GM18520 (cell line): ENCODE data around the gene IL9R.
"Not testable (repeated sequence)": the region's sequence is repeated elsewhere in the genome, so short reads cannot be mapped to it uniquely, and the experiment has no call there.

ENCODE experiments used
- ATAC-seq: cut with Tn5 transposase; IDR thresholded peaks from one replicate; pipeline ENCODE4 v1.9.1; 2021; ENCODE audit not compliant: unreplicated experiment

IL9R gene

GRCh38 chrX:155998116-155998515, 620 bp downstream of the IL9R start:
- no peak for ATAC-seq

DNA sequence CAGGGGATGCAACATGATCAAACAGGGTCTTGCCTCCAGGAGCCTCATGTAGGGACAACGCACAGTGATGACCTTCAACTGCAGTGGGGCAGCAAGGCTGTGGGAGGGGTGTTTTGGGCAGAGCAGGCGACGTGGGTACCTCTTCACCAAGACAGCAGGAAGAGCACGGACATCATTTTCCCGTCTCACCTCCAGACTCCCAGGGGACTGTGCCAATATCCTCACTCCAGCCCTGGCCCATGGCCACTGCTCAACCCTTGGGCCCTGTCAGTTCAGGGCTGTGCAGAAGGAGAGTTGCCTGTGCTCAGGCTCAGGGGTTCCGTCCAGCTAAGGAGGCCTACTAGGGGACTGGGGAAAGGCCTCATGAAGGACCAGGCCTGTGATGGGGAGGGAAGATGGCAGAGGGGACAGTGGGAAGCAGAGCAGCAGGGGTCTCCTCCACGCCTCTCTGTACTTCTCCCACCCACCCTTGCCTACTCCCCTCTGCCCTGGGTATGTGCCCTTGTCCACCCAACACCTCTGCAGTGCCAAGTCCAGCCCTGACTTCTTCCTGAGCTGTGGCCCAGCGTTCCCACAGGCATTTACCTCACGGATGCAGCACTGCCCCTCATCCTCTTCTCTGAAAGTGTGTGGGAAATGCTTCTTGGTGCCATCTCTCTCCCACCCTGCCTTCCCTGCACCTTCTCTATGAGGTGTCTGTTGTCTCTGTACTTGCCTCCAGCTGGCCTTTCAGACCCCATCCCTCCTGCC, 1.4 kb downstream of the IL9R start:
- ATAC-seq = no peak

GRCh38 chrX:155999751-156000150, 2.3 kb downstream of the IL9R start:
- not testable (repeated sequence) for ATAC-seq

GRCh38 chrX:156000361-156000926, 2.9 kb downstream of the IL9R start:
- no peak for ATAC-seq

DNA sequence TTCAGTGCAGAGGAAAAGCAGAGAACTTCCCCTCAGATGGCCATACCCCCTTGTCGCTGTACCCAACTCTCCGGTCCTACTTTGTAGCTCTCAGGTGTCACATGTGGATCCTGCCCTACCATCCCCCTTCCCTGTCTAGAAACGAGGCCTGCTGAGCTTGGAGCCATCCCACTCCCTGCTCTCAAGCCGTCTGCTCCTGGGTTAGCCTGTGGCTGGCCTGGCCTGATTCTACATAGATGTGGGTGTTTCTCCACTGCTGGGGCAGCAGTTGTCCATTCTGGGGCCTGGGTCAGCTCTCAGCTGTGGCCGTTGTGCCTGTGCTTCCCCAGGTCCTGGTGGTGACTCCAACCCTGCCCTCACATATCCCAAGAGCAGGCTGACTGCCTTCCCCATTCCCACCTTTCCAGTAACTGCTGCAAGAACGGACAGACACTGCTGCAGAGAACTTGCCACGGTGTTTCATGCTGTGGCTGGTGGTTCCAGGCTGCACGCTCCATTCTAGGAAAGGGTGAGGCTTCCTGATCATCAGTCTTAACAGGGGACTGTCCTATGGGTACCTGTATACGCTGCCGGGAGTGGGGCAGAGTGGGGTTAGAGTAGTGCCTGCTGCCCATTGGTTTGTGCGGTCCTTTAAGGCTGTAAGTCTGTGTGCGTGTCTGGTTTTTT, 3.6 kb downstream of the IL9R start:
- ATAC-seq = no peak

GRCh38 chrX:156001667-156002021, 4.1 kb downstream of the IL9R start:
- ATAC-seq = no peak

GRCh38 chrX:156002507-156002906, 5.0 kb downstream of the IL9R start:
- no peak for ATAC-seq

DNA sequence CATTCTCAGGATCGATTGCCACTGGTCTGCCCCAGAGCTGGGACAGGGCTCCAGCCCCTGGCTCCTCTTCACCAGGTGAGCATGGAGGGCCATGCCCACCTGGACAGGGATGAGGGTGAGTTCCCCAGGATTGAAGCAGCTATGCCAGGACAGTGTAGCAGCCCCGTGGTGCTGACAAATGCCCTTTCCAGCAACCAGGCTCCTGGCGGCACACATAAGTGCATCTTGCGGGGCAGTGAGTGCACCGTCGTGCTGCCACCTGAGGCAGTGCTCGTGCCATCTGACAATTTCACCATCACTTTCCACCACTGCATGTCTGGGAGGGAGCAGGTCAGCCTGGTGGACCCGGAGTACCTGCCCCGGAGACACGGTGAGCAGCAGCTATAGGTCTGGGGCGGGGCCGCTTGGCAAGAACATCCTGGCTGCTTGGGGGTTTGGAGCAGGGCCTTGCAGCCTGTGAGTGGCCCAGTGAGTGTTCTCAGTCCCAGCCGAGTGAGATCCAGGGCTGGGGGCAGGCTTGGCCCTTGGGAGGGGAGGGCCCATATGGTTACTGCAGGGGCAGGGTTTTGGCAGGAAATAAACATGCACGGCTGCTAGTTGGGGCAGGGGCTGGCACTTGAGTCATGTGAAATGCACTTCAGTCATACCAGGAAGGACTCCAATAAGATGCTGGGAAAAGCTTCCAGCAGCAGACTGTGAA, 6.1 kb downstream of the IL9R start:
- ATAC-seq = no peak

DNA sequence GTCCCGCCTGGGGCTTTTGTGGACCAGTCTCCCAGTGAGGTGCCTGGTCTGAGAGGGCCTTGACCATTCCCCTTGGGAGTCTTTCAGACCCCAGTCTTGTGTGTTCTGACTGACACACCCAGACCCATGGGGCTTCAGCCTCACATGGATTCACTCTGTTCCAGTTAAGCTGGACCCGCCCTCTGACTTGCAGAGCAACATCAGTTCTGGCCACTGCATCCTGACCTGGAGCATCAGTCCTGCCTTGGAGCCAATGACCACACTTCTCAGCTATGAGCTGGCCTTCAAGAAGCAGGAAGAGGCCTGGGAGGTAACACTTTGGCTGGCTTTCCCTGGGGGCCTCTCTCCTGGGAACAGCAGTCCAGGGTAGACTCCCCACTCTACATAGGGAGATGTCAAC, 6.8 kb downstream of the IL9R start:
- ATAC-seq = no peak

DNA sequence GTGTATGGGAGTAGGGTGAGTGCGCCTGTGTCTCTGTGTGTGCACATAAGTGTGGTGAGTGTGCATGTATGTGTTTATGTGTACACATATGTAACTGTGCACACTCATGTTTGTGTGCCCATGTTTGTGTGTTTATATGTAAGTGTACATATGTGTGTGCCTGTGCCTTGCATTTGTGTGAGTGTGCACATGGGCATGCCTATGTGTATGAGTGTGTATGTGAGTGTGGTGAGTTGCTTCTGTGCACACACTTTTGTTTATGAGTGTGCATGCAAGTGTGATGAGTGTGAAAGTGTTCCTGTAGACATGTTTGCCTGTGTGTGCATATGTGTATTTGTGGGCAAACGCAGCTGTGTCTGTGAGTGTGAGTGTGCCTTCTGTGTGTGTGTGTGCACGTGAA, 7.2 kb downstream of the IL9R start:
- ATAC-seq = no peak

GRCh38 chrX:156005144-156005543, 7.6 kb downstream of the IL9R start:
- no peak for ATAC-seq

- ATAC-seq = not testable (repeated sequence)
Measured at GRCh38 chrX:156006468-156006867, 9.0 kb downstream of the IL9R start.

GRCh38 chrX:156008379-156008778, 10.9 kb downstream of the IL9R start:
- not testable (repeated sequence) for ATAC-seq

GRCh38 chrX:156008915-156009314, 11.4 kb downstream of the IL9R start:
- ATAC-seq = no peak

DNA sequence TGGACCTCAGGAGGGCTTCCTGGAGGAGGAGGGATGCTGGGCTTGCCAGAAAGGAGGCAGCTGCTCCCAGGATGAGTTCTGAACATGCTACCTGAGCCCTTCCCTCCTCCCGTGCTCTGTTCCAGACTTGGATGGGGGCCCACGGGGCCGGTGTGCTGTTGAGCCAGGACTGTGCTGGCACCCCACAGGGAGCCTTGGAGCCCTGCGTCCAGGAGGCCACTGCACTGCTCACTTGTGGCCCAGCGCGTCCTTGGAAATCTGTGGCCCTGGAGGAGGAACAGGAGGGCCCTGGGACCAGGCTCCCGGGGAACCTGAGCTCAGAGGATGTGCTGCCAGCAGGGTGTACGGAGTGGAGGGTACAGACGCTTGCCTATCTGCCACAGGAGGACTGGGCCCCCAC, 12.2 kb downstream of the IL9R start:
- not testable (repeated sequence) for ATAC-seq

DNA sequence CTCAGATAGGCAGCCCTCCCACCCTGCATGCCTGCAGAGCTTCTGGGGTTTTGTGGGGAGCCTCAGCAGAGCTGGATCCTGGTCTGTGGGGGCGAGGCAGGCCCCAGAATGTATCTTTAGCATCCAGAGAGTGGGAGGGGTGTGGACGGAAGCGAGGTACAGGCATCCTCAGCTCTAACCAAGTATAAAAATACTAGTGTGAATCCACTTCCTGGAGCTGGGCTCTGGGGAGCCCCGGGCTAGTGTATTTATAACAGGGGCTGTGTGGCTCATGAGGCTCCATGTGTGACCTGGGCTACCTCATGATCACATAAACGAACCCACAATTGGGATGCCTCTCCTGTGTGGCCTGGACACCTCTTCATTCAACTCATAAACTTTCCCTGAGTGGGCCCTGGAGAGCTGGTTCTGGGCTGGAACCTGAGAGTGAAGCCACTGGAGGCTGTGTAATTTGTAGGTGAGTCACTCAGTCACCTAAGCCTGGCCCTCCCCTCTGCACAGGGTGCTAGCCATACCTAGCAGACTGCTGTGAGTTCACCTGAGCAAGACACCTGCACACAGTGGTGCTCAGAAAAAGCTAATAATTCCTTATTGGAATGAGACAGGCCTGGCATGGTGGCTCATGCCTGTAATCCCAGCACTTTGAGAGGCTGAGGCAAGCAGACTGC, 15.9 kb downstream of the IL9R start:
- not testable (repeated sequence) for ATAC-seq

- not testable (repeated sequence) for ATAC-seq
Measured at GRCh38 chrX:156019846-156020245, 22.4 kb downstream of the IL9R start.

DNA sequence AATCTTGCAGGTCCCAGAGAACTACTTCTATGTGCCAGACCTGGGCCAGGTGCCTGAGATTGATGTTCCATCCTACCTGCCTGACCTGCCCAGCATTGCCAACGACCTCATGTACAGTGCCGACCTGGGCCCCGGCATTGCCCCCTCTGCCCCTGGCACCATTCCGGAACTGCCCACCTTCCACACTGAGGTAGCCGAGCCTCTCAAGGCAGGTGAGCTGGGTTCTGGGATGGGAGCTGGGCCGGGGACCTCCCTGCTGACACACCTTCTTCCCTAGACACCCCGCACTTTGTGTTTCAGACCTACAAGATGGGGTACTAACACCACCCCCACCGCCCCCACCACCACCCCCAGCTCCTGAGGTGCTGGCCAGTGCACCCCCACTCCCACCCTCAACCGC, 25.5 kb downstream of the IL9R start:
- ATAC-seq = not testable (repeated sequence)

GRCh38 chrX:156024949-156025492, 27.5 kb downstream of the IL9R start:
- ATAC-seq = not testable (repeated sequence)

GRCh38 chrX:156028653-156029237, 31.2 kb downstream of the IL9R start:
- ATAC-seq = not testable (repeated sequence)
